Pulmonary artery endothelial cell (primary cell): ENCODE results near the gene EVX1. TPM values are rescaled to one million over a fixed set of nuclear protein-coding genes. Genes with fewer than 3 reads are reported as not detected.

ENCODE experiments used
- DNase-seq: peaks from one replicate; pipeline ENCODE4 v3.0.0-alpha.2; 2011; ENCODE audit warnings: low read depth, low spot score
- total RNA-seq: library from RNA; depleted of rRNA; stranded (reverse); fragments of >200 nt; gene quantifications from 2 replicates; pipeline ENCODE4 v1.2.3, GENCODE V29; 2014

Gene EVX1
- total RNA-seq, 1 donor from 2014 or later, result not detected

DNA sequence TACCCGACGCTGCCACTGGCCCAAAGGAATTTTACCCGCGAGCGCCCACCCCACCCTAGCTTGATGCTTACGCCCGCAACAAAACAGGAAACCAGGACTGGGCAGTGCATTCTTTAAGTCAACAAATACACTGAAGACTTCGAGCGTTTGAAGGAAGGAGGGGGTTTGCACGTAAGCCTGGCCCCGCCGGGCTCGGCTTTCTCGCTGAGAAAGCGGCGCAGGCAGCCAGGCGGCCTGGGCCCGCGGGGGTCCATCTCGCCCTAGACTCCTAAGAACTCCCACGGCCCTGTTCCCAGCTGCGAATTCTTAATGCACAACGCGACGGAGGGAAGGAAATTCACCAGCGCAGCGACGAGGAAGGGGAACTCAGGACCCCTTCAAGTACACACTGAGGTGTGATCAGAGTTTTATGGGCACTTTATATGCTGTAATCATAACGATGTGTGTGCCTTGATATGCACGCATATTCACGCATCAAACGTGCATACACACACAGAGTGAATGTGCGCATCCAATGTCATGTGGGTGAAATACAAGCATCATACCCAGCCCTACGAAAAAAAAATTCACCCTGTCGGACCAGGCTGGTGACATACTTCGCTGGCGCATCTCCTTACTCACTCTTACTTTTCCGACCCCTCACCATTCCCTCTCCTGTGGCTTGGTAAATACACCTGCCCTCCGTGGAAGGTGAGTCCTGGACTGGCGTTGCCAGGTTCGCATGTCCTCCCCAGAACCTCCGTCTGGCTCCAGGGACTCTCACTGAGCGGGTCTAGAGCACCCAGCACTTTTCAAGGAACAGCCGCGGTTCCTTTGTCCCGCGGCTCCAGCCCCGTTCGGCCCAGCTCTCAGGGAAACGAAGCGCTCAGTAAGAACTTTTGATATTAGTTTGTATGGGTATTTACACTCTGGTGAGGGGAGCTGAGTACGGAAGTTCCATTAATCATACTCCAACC is 37.0 kb upstream of the EVX1 start:
- DNase-seq, result no peak

DNA sequence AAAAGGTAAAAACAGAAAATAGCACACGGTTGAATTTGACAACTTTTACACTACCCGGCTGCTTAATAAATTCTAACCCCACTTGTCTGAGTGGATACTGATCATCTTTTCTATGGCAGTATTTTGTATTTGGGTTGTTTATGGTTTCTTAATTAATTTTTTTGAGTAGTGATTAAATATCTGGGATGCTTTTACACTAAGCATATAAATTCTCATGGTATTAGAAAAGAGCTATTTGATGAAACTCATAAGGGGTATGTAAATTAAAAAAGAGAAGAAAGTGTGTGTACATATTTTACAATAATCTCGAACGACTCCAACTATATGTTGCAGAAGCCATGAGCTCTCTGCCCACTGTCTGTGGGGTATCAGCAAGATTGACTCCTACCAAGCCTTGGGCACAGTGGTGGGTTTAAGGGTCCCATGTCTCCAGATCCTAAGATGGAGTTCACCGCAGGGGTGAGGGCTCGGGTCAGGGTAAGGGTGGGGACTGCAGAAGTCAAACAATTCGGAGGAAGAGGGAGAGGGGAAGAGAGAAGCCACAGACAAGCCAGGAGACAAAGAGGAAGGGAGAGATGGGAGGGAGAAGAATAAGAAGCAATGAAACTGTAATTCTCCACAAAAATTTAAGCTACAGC is 35.1 kb upstream of the EVX1 start:
- no peak for DNase-seq

DNA sequence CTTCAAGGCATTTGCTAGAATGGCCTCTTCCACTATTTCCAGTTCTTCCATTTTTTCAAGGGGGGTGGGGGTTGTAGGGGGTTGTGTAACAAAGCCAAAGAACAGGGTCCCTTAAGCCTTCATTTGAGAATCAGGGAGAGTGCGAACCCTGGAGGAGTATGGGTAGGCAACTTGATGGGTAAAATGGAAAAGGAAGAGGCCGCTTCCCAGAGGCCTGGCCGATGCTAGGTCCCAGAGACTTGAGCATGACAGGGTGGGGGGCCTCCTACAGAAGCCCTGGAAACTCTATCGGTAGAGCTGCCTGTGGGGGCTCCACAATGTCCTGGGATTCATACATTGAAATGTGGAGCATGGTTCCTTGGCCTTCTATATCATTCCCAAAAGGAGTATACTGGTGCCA is 33.6 kb upstream of the EVX1 start:
- no peak for DNase-seq

DNA sequence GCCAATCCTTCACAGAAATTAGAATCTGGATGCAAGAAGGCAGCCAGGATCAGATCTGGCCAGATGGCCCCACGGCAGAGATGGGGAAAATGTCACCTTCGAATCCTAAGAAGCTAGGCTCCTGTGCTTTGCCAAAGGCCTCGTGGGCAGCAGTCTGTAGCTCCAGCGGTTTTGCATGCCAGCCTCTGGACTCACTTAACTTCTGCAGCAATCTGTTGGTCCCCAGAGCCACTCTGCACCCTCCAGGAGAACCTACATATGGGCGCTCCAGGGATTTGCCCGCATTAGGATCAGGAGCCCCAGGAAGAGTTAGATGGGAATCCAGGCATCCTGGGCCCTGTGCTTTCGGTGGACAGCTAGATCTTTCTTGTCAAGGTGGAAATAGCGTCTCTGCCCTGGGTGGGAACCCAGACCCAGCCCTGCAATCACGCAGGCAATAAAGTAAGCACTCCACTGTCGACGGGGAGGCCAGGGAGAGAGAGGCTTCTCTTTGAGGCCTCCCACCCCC is 32.6 kb upstream of the EVX1 start:
- no peak for DNase-seq

DNA sequence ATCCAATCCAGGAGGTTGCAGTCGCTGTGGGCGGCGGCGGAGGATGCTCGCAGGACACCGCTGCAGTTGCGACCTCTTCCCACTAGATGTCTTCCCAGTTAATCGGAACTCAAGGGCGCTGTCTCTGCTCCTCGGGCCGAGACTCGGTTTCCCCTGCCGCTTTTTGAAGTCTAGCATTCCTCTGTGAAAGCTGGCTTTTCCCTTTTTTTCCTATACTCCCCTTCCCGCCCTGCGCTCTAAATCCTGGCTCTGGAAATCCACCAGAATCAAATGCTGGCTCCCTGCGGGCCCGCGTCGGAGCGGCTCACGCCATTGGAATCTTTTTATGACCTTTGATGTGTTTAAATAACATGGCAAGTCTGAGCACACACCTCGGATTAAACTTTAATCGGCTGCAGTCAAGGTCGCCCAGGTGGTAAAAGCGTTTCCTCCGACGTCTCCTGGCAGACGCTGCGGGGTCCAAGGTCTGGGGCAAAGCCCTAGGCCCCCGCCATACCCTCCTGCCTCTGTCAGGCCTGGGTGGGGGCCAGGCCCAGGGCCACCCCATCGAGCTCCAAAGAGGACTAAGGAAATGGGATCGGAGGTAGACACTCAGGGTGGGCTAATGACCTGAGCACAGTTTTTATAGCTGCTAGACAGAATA is 32.0 kb upstream of the EVX1 start:
- DNase-seq, result no peak

DNA sequence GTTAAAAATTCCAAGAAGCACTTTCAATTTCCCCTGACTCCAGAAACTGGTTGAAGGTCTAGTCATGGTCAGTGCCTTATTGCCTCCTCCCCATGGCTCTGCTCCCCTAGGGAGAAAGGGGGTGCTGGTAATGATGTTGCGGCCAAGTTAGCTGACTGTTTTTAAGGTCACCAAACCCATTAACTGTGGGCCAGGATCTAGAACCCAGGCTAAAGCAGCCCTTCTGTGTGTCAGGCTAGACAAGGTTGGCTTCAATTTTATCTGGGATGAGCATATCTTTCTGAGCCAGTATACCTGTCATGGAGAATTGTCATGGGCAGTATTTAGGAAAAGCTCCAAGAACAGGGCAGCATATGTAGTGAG is 31.5 kb upstream of the EVX1 start:
- DNase-seq, result no peak

DNA sequence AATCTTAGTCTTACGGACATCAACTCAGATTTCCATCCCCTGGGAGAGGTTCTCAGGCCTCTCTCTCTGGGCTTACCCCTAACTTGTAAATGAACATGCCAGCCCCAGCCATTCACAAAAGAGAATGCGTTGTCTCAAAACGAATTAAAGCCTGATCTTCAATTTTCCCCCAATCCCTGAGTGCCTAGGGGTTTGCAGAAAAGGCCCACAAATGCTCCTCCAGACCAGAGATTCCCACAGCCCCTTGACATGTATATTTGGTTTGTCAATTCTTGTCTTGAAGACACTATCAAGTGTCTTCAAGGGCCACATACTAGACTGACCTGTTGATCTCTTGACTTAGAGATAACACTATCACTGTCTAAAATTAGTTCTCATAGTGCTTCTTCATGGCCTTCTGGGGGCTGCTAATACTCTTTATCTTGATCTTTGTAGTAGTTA is 30.8 kb upstream of the EVX1 start:
- DNase-seq, result no peak

DNA sequence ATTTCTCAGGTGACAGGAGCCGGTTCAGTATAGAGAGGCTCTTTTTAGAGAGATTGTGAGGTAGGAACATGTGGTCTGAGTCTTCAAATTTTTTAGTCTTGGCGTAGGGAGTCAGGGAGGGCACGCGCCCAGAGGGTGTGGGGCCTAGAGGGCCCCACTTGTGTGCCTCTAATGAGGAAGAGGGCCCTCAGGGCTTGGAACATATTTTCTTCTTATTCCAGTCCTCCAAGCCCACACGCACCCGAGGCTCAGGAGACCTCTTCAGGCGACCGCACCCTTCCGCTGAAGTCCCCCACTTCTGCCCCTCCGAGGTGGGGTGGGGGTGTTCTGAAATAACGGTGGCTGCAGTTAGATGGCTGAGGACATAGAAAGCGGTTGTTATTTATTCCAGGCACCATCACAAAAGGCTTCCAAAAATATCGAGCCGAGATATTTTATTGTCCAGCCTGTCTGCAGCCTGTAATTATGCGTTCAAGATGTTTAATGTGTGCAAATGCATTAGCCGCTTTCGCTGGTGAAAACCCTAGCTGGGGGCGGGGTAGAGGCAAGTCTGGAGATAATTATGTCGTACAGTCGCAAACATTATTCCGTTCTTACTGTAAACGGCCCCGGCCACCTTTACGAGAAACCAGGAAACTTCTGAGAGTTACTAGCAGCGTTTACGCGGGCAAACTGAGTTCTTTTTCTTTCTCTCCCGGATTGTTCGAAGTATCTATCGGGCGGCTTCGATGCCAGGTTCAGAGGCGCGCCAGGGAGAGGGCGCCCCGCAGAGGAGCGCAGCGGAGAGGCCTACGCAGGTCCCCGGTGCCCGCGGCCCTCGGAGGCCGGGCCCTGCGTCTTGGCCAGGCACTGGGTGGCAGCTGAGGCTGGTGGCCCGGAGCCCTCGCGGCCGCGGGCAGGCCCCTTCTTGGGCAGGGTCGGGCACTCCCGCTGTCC is 29.8 kb upstream of the EVX1 start:
- no peak for DNase-seq

DNA sequence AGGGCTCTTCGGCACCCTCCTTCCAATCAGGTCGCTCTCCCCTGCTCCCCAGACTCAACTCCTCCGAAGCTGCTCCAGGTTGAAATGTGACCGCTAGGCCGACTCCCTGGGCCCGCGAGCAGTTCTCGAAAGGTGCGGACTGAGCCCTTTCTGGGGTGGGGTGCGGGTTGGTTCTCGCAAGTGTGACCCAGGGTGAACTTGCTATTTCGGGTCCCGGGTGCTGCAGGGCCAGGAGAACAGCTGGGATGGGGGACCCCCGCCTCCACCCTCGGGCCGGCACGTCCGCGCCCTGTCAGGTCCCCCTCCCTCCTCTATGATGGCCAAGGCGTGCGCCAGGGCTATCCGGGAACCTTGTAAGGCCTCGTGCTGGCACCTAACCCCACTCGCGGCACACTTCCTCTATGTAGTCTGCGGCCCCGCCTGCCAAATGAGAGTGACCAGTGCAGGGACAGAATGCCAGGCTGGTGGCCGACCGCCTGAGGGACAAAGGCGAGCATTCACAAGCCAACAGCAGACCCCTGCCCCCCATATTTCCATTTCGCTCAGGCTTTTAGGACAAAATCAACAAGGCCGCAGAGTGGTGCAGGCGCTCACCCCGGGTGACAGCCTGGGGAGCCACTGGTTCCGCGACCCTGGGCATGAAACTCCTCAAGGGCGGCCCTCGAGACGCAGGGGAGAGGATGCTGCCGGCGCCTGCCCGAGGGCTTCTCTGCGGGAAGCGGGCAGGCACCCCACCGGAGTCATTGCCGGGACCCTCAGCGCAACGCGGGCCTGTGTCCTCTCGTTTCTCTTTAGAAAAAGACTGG is 29.0 kb upstream of the EVX1 start:
- DNase-seq, result no peak

DNA sequence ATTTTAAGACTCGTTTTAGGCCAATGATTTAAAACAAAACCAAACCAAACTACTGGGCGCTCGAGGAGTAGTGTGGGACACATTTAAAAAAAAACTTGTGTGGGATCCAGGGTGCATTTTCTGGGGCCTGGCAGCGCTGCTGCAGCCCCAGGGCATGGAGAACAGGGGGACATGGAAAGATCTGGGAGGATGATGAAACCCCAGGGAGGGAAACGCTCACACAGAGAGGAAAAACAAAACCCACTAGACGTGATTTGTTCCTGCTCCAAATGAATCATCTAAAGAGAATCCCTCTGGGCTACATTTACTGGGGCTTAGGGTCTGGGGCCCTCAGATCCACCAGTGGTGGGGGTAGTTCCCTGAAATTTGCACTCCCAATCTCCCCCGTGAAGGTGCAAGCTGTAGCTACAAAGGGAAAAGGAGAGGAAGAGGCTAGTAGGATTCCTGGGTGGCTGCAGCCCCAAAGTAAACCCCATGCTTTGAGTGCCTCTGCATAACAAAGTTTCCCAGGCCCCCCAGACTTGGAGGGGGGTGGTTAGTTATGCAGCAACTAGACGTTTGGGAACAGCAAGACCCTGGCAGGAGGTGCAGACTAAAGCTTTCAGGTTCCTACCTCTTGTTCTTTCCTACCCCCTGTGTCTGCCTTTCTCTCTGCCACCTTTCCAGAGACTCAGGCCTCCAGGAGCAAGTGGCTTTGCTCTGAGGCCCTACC is 28.2 kb upstream of the EVX1 start:
- no peak for DNase-seq

DNA sequence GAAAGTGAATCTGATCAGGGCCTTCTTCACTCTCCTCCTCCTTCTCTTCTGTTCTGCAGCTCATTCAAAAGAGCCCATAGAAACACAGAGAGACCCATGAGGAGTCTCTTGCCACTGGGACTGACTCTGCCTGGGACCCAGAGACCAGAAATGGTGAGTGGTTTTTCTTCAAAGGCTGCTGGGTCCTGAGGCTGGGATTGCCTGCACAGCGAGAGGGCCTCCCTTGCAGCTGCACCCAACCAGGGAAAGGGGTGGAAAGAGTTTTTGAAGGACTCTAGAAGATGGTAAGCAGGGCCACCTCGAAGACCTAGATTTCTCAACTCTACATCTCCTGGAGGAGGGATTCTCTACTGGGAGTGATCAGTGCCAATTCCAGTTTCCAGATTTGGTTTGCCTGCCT is 27.2 kb upstream of the EVX1 start:
- DNase-seq, result no peak

DNA sequence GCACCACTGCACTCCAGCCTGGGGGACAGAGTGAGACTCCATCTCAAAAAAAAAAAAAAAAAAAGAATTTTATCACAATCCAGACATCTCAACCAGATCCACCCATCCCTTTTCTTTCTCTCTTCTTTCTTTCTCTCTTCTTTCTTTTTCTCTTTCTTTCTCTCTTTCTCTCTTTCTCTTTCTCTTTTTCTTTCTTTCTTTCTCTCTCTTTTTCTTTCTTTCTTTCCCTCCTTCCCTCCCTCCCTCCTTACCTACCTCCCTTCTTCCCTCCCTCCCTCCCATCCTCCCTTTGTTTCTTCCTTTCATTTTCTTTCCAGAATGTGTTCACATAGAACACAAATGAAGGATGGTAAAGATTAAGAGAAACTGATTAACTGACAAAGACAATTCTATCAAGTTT is 24.7 kb upstream of the EVX1 start:
- DNase-seq, result no peak

DNA sequence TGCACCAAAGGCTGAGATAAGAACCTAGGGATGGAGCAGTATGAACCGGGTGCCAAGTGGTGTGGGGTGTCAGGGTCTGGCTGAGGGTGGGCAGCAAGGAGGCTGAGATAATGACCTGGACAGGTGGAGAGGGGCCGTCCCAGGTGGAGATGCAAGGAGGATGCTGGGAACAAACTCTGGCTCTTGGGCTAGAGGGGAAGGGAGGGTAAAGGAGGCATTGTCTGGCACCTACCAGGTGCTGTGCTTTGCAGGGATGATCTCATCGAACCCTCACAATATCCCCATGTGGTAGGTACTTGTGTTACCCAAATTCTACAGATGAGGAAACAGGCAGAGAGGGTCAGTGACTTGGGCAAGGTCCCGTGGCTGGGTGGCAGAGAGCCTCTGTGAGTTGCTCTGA is 22.8 kb upstream of the EVX1 start:
- no peak for DNase-seq

DNA sequence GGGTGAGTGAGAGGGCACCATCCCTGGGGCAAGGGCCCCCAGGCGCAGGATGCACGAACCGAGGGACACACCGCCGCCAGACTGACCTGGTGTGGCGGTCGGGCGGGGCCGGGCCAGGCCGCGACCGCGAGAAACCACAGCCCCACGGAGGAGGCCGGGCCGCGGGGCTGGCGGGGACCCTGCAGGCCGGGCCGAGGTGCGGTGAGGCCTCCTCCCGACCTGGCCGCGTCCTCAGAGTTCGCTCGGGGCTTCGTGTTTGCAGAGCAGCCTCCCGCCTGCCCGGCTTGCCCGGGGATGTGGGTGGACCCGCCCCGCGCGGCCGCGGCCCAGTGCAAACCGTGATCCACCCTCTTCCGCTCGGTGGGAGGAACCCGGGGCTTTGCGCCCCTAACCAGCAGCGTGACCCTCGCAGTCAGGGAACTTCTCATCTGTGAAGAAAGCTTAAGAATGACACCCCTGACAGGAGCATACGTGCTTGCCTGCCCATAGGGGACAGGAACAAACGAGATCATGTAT is 22.1 kb upstream of the EVX1 start:
- DNase-seq, result no peak

DNA sequence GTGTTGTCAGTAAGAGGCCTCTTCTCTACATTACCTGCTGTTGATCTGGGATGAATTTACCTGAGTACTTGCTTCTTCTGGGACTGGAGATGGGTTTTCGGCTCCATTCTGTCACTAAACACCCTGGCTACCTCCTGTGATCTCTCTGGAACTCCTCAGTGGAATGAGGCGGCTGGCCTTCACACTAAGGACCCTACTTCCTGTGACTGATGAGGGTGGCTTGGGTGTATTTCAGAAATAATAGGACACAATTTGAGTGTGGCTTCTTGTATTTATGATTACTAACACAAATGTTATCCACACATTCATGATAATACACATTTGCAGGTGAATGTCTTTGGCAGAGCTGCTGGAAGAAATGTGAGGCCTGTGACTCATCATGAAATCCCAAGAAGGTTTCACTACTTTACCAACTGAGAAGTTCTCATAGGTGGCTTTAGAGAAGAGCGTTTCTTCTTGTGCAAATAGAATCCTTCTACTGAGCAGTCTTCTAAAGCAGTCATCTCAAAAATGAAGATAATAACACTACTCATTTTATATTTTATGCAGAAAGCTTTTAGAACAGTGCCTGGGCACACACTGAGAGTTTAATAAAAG is 21.3 kb upstream of the EVX1 start:
- no peak for DNase-seq

DNA sequence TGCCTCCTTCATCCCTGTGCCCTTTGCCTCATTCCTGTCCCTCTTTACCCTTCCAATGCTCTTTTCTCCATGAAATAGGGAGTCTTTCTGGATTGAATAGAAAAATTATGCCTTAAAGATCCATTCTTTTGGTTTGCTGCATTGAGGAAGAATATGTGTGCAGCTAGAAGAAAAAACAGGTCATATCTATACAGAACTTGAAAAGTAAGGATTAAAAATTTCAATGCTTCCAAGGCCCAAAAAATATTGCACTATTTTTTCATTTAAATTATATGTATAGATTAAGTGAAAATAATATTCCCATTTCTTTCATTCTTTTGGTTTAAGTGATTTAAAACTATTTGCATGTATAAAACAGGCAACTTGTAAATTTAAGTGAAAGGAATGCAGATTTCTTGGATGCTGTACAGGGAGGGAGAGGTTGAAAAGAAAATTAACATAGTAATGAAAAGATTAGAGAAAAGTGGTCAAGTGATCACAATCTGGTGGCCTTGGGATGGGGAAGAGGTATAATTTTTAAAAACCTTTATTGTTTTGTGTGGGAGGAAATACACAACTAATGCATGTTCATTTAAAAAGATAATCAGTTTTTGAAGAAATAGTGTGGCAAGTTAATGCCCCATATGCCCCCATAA is 18.5 kb upstream of the EVX1 start:
- DNase-seq, result no peak

DNA sequence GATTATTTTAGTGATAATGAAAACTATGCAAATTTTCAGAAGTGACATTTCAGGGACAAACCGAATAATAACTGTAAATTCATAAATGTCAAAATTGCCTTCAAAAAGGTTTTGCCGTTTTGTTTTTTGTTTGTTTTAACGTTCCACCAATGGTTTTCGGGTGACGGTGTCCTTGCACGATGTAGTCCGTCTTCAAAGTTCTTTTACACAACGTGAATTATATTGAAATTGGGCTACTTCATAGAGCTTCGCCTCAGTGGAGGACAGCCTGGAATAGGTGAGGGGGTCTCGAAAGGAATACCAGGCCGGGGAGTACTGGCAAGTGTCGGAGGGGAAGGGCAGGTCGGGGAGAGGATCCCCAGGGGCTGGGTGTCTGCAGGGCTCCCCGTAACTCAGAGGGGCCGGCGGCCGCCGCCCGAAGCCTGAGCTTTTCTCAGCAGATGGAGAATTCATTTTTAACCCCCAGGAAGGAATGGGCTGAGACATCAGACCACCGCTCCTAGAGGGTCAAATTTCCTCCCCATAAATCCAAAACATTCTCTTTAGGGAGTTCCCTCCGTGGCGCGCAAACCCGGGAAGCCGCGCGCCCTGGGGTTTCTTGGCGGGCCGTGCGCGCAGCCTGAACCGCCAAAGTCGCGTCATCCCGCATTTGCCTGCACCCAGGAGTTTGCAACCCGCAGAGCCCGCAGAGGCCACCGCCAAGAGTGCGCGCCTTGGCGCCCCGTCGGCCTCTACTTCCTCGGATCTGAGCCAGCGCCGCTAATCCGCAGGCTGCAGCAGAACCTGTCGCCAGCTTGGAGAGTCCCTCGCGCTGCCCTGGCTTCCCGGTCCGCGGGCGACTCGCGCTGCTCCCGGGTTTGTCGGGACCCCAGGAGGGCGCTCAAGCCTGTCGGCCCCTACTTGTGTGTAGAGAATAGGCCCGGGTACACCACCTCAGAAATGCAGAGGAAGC is 17.3 kb upstream of the EVX1 start:
- DNase-seq, result no peak
